Measurements from ENCODE around the gene C6orf89.

GRCh38 chr6:36863670-36864540 is 21.8 kb upstream of the C6orf89 start:
- no peak for TF ChIP-seq CTCF (conservative IDR thresholded peaks at IDR 0.05; ENCODE audit: low read length)
- TF ChIP-seq EZH2phosphoT487 (IDR thresholded peaks at IDR 0.05; ENCODE audit: borderline replicate concordance) = no peak

All from Loucy (cell line).